ENCODE results near the gene IFIH1. TPM values are rescaled to one million over a fixed set of nuclear protein-coding genes. Genes with fewer than 3 reads are reported as not detected.
A peak's percentile ranks its signal among the peaks of the same experiment; 100 is the strongest.

IFIH1 gene
- total RNA-seq, 1 experiment from 2014 or later = 4.5 TPM

DNA sequence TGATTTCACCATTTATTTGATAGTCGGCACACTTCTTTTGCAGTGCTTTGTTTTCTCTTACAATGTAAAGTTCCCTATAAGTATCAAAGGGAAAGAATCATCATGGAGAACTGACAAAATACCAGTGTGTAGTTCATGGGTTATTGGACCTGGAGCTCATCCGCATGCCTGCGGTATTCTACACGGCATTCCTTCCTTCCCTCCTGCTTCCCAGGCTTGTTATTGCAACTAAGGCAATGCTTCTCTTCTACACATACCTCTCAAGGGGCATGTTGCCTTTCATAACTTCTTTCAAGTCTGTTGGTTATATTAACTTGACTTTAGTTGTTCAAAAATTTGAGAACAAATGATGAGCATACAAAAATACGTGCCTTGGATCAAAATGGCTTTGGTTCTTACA, 51.0 kb downstream of the IFIH1 start:
- Mint-ChIP-seq H3K36me3 (ENCODE audit: insufficient read depth, unreplicated experiment) (no peaks in the 10 kb centered on the region), H3K27me3 (ENCODE audit: insufficient read depth, unreplicated experiment) (no peaks in the 10 kb centered on the region), H3K9me3 (ENCODE audit: unreplicated experiment) (no peaks in the 10 kb centered on the region), H3K4me3 (ENCODE audit: unreplicated experiment) (no peak overlapping the region), H3K27ac (ENCODE audit: low read depth, unreplicated experiment) (no peak overlapping the region), H3K4me1 (ENCODE audit: insufficient read depth, unreplicated experiment) (no peaks in the 10 kb centered on the region)
- ChIA-PET POLR2A (no interaction called here), CTCF (no interaction called here)
- TF ChIP-seq, protein P1, sequence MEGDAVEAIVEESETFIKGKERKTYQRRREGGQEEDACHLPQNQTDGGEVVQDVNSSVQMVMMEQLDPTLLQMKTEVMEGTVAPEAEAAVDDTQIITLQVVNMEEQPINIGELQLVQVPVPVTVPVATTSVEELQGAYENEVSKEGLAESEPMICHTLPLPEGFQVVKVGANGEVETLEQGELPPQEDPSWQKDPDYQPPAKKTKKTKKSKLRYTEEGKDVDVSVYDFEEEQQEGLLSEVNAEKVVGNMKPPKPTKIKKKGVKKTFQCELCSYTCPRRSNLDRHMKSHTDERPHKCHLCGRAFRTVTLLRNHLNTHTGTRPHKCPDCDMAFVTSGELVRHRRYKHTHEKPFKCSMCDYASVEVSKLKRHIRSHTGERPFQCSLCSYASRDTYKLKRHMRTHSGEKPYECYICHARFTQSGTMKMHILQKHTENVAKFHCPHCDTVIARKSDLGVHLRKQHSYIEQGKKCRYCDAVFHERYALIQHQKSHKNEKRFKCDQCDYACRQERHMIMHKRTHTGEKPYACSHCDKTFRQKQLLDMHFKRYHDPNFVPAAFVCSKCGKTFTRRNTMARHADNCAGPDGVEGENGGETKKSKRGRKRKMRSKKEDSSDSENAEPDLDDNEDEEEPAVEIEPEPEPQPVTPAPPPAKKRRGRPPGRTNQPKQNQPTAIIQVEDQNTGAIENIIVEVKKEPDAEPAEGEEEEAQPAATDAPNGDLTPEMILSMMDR (IDR thresholded peaks at IDR 0.05; ENCODE audit: unreplicated experiment) = no peak
- intact Hi-C loops (cut with micrococcal nuclease) = no loop called here
- no peak for DNase-seq (ENCODE audit: unreplicated experiment)
- BruUV-seq (replicated peaks) = no TSS peak

DNA sequence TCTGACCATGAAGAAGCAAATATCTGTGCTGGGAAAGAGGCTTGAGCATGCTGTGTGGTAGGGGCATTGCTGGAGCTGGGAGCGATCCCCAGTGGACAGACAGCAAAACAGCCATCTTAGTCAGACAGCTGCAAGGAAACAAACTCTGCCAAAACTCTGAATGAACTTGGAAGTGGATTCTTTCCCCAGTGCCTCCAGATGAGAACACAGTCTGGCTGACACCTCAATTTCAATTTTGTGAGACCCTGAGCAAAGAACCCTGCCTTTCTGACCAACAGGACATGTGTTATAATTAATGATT, 52.1 kb downstream of the IFIH1 start:
- H3K4me1 Mint-ChIP-seq (ENCODE audit: insufficient read depth, unreplicated experiment) = peaks cover 8% of the 10 kb centered on the region
- no peak overlapping the region for H3K4me3 Mint-ChIP-seq (ENCODE audit: unreplicated experiment)
- no peaks in the 10 kb centered on the region for H3K27me3 Mint-ChIP-seq (ENCODE audit: insufficient read depth, unreplicated experiment)
- intact Hi-C loops (cut with micrococcal nuclease) = no loop called here
- TF ChIP-seq, protein P1 (IDR thresholded peaks at IDR 0.05; ENCODE audit: unreplicated experiment) = no peak
- H3K9me3 Mint-ChIP-seq (ENCODE audit: unreplicated experiment) = no peaks in the 10 kb centered on the region
- POLR2A ChIA-PET = no interaction called here
- no peak for DNase-seq (ENCODE audit: unreplicated experiment)
- no peak overlapping the region for H3K27ac Mint-ChIP-seq (ENCODE audit: low read depth, unreplicated experiment)
- H3K36me3 Mint-ChIP-seq (ENCODE audit: insufficient read depth, unreplicated experiment) = no peaks in the 10 kb centered on the region
- BruUV-seq (replicated peaks) = no TSS peak
- CTCF ChIA-PET = interaction anchor here (0.6 to 0.8 kb wide), 2 partner anchors 16 to 32 kb away, joined by 3 to 4 read pairs; no protein-coding TSS in a partner anchor

DNA sequence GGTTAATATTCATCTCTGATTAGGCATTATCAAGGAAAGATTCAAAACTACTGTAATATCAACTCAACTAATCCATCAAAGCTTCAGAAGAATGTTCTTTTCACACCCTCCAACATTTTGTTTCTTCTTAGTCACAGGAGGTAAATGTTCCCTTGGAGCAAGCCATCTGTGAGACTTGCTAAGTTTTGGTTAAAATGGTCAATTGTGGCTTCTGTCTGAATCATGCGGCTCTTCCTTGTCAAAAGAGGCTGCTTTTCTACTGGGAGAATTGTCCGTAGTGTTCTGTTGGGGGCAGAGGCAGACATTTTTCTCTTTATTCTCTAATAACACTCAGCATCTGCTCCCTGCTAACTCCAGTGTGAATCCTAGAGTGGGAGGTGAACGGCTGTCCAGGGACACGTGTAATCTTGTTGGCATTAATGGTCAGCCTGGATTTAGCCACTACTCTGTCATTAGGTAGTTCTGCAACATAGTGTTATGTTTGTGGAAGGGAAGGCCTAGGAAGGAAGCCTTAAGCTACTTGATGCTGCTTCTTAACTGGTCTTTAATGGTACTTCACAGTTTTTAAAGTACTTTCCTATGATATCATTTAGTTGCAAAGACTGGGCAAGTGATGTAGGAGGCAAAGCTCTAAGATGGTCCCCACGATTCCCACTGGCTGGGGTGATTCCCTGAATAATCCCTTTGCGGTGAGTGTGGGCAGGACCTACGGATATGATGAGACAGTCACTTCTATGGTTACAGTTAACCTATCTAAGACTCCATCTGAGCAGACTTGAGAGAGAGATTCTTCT, 52.6 kb downstream of the IFIH1 start:
- CTCF ChIA-PET = interaction anchor here (0.6 to 1.4 kb wide), 4 partner anchors 17 to 37 kb away, joined by 3 to 5 read pairs (median 4); no protein-coding TSS in a partner anchor
- TF ChIP-seq, protein P1 (IDR thresholded peaks at IDR 0.05; ENCODE audit: unreplicated experiment) = no peak
- H3K36me3 Mint-ChIP-seq (ENCODE audit: insufficient read depth, unreplicated experiment) = no peaks in the 10 kb centered on the region
- intact Hi-C loops (cut with micrococcal nuclease) = no loop called here
- no TSS peak for BruUV-seq (replicated peaks)
- no peak for DNase-seq (ENCODE audit: unreplicated experiment)
- peaks cover 13% of the 10 kb centered on the region for H3K4me1 Mint-ChIP-seq (ENCODE audit: insufficient read depth, unreplicated experiment)
- H3K9me3 Mint-ChIP-seq (ENCODE audit: unreplicated experiment) = no peaks in the 10 kb centered on the region
- H3K27me3 Mint-ChIP-seq (ENCODE audit: insufficient read depth, unreplicated experiment) = no peaks in the 10 kb centered on the region
- no peak overlapping the region for H3K27ac Mint-ChIP-seq (ENCODE audit: low read depth, unreplicated experiment)
- no peak overlapping the region for H3K4me3 Mint-ChIP-seq (ENCODE audit: unreplicated experiment)
- POLR2A ChIA-PET = no interaction called here

DNA sequence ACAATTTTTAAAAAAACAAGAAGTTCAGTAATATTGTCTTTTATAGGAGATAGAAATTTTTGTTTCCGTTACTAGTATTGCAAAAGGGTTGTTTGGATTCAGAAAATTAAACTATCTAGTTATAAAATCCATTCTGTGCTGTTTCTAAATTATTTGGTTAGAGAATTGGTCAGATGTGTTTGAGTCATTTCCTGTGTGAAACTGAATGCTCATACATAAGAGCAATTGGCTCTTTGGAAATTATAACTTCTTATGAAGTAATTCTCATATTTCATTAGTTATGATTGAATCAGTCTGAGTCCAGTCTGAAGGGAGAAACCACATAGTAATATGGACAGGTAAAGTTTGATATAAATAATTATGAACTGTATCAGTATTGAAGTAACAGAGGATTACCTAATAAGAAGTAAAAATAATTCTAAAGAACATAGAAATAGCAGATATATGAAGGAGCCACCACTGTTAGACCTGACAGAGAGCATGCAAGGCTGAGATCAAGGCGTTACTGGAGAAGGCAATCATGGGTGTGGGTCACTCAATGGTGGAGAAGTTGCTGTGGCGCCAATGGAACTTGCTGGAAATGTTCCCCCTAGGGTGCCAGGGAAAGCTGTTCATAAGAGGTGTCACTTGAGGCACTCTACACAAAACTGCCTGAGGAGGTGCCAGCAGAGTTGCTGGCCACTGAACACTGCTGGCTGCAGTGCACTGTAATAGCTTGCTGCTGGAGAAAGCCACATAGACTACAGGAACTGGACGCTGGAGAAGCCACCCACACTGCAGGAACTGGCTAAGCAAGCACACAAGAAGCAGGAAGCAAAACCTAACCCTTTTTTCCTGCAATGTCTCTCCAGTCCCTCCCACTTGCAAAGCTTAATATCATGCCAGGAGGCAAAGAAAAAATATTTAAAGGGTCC, 57.2 kb downstream of the IFIH1 start:
- TF ChIP-seq, protein P1 (IDR thresholded peaks at IDR 0.05; ENCODE audit: unreplicated experiment) = no peak
- ChIA-PET POLR2A (interaction anchor here (0.7 to 1.5 kb wide), 5 partner anchors 14 to 37 kb away, joined by 3 to 8 read pairs (median 3); no protein-coding TSS in a partner anchor), CTCF (interaction anchor here (0.6 to 2.5 kb wide), 8 partner anchors 13 to 1738 kb away, joined by 3 to 7 read pairs (median 4); no protein-coding TSS in a partner anchor)
- Mint-ChIP-seq H3K4me3 (ENCODE audit: unreplicated experiment) (peak overlapping the region; percentile 30), H3K9me3 (ENCODE audit: unreplicated experiment) (no peaks in the 10 kb centered on the region), H3K27me3 (ENCODE audit: insufficient read depth, unreplicated experiment) (no peaks in the 10 kb centered on the region), H3K4me1 (ENCODE audit: insufficient read depth, unreplicated experiment) (peaks cover 35% of the 10 kb centered on the region), H3K27ac (ENCODE audit: low read depth, unreplicated experiment) (peak overlapping the region; percentile 69), H3K36me3 (ENCODE audit: insufficient read depth, unreplicated experiment) (no peaks in the 10 kb centered on the region)
- DNase-seq (ENCODE audit: unreplicated experiment) = peak; percentile 65
- intact Hi-C loops (cut with micrococcal nuclease) = loop anchor here (1.0 kb wide), 2 partner anchors 19 to 37 kb away; no protein-coding TSS in a partner anchor
- TSS peak; percentile 79 for BruUV-seq (replicated peaks)
